Sciatic nerve (tissue), 2 donors: ENCODE results near the gene TNFSF10. TPM values are rescaled to one million over a fixed set of nuclear protein-coding genes. Genes with fewer than 3 reads are reported as not detected.

Source experiments
- ATAC-seq: fragments of 200-7000 bp; cut with Tn5 transposase; one replicate; pipeline ENCODE4 v1.9.1; 2020; ENCODE audit warnings: mild to moderate bottlenecking, moderate library complexity
- DNase-seq: peaks from one replicate; pipeline ENCODE4 v3.0.0-alpha.2; 2020; ENCODE audit warnings: low spot score
- intact Hi-C: fragments of 100-400 bp; cut with DNase I; formaldehyde crosslinking; loops from one replicate; pipeline ENCODE4 v1.14.2; 2022
- total RNA-seq: library from RNA; stranded (reverse); fragmentation: NEBNext Ultra II Directional; extraction: Animal tissue kit (Norgen Biotek cat#: 25700); gene quantifications from one replicate; pipeline ENCODE4 v1.2.1, GENCODE V29; 2021
- donor health status: DM: no; HTN: no; CAD: no.
- donor health status: DM: no; HTN: no; CAD: no.

The TNFSF10 gene
- total RNA-seq, 1 donor from 2014 or later: 36.5 TPM

- DNase-seq (no peak), ATAC-seq (peak; percentile 26)
- intact Hi-C loops: no loop called here
Observed at GRCh38 chr3:172546628-172547214, 23.5 kb upstream of the TNFSF10 start.

- ATAC-seq (no peak), DNase-seq (no peak)
- intact Hi-C loops: no loop called here
Observed at GRCh38 chr3:172546105-172546504, 22.9 kb upstream of the TNFSF10 start.

GRCh38 chr3:172544404-172544803, 21.2 kb upstream of the TNFSF10 start:
- ATAC-seq: no peak
- no peak for DNase-seq
- intact Hi-C loops: no loop called here

DNA sequence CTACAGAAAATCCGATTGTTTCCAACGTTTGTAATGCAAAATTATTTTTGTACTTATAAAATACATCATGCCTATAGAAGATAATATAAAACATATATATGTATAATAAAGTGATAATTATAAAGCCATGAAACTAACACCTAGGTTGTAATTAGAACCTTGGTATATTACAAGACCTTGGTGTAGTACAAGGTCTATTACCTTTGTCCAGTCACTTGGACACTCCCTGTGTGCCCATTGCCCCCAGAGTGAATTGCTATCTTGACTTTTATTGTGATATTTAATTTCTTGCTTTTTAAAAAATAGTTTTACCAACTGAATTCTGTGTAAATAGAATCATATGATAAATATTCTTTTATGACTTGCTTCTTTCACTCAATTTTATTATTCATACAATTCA, 20.7 kb upstream of the TNFSF10 start:
- intact Hi-C loops: no loop called here
- ATAC-seq: no peak
- no peak for DNase-seq

GRCh38 chr3:172543419-172543818, 20.2 kb upstream of the TNFSF10 start:
- intact Hi-C loops: no loop called here
- ATAC-seq (no peak), DNase-seq (no peak)

- intact Hi-C loops: no loop called here
- ATAC-seq (no peak), DNase-seq (no peak)
Observed at GRCh38 chr3:172542999-172543398, 19.8 kb upstream of the TNFSF10 start.

GRCh38 chr3:172541945-172542488, 18.8 kb upstream of the TNFSF10 start:
- intact Hi-C loops: no loop called here
- no peak for ATAC-seq
- no peak for DNase-seq

GRCh38 chr3:172540049-172540448, 16.8 kb upstream of the TNFSF10 start:
- DNase-seq: no peak
- intact Hi-C loops: no loop called here
- ATAC-seq: no peak

GRCh38 chr3:172539273-172539672, 16.0 kb upstream of the TNFSF10 start:
- intact Hi-C loops: no loop called here
- peak; percentile 83 for ATAC-seq

DNA sequence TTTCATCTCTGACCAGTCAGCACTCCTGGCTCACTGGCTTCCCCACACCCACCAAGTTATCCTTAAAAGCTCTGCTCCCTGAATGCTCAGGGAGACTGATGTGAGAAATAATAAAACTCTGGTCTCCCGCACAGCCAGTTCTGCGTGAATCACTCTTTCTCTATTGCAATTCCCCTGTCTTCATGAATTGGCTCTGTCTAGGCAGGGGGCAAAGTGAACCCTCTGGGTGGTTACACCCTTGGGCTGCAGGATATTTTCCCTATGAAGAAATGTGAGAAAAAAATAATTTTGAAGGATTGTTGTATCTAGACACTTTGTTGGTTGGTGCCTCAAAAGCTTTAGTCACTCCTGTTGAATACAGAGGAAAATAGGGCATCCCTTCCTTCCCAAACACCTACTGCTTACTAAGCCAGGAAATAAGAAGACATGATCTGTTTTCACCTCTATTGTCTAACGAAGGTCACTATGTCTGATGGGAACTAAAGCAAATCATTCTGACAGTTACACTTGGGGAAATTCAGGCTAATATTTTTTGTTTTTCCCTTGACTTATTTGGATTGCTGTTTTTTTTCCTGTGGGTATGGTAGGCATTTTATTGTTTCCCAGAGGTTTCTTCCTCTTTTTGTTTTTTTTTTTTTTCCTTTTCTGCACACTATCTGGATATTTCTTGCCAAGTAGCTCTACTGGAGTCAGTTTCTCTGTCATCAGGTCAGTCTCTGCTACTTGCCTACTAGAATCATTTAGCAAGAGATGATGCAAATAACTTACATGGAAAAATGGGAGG, 15.3 kb upstream of the TNFSF10 start:
- intact Hi-C loops: no loop called here
- ATAC-seq: peak; percentile 66
- DNase-seq: no peak

More at GRCh38 chr3:172539273-172539672, 16.0 kb upstream of the TNFSF10 start:
- DNase-seq: no peak

DNA sequence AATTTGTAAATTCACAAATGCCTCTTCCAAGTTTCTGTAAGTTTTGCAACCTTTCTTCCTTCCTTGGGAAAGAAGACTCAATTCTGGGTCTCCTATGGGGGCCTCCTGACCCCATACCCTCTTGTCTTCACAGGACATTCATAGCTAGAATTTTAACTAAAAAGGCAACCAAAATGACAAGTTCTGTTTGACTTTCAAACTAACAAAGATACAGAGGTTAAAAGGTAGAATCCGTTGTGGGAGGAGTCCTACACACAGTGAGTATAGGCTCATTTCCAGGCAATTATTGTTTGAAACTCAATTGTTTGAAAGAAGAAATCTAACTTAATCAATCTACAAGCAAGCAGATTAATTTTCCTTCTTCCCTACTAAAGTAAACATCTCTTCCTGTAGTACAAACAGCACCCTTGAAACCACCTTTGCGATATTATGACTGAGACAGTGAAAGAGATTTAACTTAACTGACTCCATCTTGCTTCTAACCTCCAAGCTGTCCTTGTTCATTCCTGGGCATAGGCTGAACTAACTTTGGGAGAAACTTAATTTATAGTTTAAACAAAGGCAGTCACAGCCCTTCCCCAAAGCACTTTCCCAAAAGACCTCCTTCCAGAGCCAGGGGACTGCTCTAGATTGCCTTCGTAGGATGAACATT, 14.4 kb upstream of the TNFSF10 start:
- intact Hi-C loops: no loop called here
- ATAC-seq (no peak), DNase-seq (no peak)

- no peak for ATAC-seq
- intact Hi-C loops: no loop called here
- DNase-seq: no peak
Observed at GRCh38 chr3:172536993-172537419, 13.8 kb upstream of the TNFSF10 start.

DNA sequence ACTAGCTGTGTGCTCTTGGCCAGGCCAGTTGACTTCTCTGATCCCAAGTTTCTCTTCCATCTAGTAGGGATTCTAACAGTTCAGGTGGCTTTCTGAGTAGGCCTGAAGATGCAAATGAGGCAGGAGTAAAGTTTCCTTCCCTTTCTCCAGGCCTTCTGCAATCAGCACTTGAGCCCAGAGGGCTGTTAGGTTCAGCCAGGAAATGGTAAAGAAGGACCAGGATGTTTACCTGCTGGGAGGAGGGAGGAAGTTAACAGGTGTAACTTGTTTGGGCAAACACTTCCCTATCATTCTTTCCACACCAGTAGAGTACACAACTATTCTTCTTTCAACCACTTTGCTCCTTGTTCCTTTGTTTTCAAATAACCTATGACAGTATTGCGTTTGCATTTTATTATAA, 13.3 kb upstream of the TNFSF10 start:
- intact Hi-C loops: no loop called here
- no peak for ATAC-seq
- DNase-seq: no peak

GRCh38 chr3:172530566-172530965, 7.3 kb upstream of the TNFSF10 start:
- DNase-seq (no peak), ATAC-seq (no peak)
- intact Hi-C loops: no loop called here

DNA sequence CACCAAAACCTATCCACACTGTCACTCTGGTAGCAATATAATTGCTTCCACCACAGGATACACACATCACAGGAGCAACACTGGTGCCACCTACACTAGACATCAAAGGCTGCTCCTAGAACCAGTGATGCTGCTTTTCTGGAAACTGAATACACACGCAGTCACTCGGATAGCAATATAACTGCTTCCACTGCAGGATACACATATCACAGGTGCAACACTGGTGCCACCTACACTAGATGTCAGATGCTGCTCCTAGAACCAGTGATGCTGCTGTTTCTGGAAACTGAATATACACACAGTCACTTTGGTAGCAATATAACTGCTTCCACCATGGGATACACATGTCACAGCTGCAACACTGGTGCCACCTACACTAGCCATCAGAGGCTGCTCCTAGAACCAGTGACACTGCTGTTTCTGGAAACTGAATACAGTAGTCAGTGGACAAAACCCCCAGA, 6.9 kb upstream of the TNFSF10 start:
- ATAC-seq (no peak), DNase-seq (no peak)
- intact Hi-C loops: no loop called here

DNA sequence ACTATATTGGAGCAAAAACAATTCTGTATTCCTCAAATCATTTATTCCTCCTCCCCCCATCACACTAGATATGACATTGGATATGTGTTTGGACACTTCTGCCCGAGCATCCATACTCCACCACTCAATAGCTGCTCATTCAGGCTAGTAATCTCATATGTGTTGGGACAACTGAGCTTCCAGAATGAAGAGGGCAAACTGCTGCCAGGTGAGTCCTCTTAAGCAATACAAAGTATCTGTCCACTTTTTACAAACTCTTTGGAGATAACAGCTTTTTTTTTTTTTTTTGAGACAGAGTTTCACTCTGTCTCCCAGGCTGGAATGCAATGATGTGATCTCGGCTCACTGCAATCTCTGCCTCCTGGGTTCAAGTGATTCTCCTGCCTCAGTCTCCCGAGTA, 5.4 kb upstream of the TNFSF10 start:
- DNase-seq (no peak), ATAC-seq (no peak)
- intact Hi-C loops: no loop called here

GRCh38 chr3:172527306-172527705, 4.1 kb upstream of the TNFSF10 start:
- DNase-seq: no peak
- no peak for ATAC-seq
- intact Hi-C loops: no loop called here

- DNase-seq (no peak), ATAC-seq (no peak)
- intact Hi-C loops: no loop called here
Observed at GRCh38 chr3:172525116-172525613, 1.9 kb upstream of the TNFSF10 start.

DNA sequence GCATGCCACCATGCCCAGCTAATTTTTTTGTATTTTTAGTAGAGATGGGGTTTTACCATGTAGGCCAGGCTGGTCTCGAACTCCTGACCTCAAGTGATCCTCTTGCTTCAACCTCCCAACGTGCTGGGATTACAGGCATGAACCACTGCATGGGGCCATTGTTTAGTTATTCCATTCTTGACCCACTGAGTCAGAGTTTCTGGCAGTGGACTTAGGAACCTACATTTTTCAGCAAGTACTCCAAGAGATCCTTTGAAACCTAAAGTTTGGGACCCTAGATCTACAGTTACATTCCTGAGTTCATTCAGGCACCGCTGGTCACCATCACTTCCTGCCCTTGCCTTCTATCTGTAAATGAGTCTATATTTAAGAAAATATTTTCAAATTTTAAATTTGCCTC, 1.4 kb upstream of the TNFSF10 start:
- no peak for ATAC-seq
- intact Hi-C loops: no loop called here

More for the DNA sequence above, 1.4 kb upstream of the TNFSF10 start:
- DNase-seq: no peak
